Right atrium auricular region (tissue), 2 donors: ENCODE data around the gene FIGNL2. TPM values are rescaled to one million over a fixed set of nuclear protein-coding genes. Genes with fewer than 3 reads are reported as not detected.

Source experiments
- DNase-seq: peaks from one replicate; pipeline ENCODE4 v3.0.0-alpha.2; 2019; ENCODE audit warnings: low spot score
- H3K27ac ChIP-seq, 2 donors: fragments of 200-600 bp; sonication (generic); 1 replicate in 1 of 2; 2 replicates in 1 of 2; pipeline ENCODE4 v1.5.1; 2016 to 2019
- H3K27me3 ChIP-seq, 2 donors: fragments of 200-600 bp; sonication (generic); one replicate each; pipeline versions ENCODE4 v1.5.1 to v1.6.0; 2017 to 2019
- H3K36me3 ChIP-seq: fragments of 200-600 bp; sonication (generic); one replicate; pipeline ENCODE4 v1.5.1; 2016
- H3K4me1 ChIP-seq, 2 donors: fragments of 200-600 bp; sonication (generic); one replicate each; pipeline versions ENCODE4 v1.5.1 to v1.6.0; 2017 to 2019
- H3K4me3 ChIP-seq, 2 donors: fragments of 200-600 bp; sonication (generic); 1 replicate in 1 of 2; 2 replicates in 1 of 2; pipeline ENCODE4 v1.5.1; 2017 to 2019; ENCODE audit warnings: mild to moderate bottlenecking in 1 of 2, moderate library complexity in 1 of 2
- H3K9me3 ChIP-seq, 2 donors: fragments of 200-600 bp; sonication (generic); one replicate each; pipeline ENCODE4 v1.5.1; 2019
- total RNA-seq, 2 donors: library from RNA; depleted of rRNA; stranded (reverse); fragments of >200 nt; gene quantifications; one replicate each; pipeline ENCODE4 v1.1.0, GENCODE V29; 2016
- TF ChIP-seq, protein P1 (sequence below), 2 donors: fragments of 200-600 bp; sonication (generic); IDR thresholded peaks; one replicate each; pipeline ENCODE4 v1.5.1; 2019; ENCODE audit warnings: antibody characterized with exemption in 2 of 2

FIGNL2 gene
- total RNA-seq, 2 donors from 2014 or later, result 0.19 to 0.24 TPM

DNA sequence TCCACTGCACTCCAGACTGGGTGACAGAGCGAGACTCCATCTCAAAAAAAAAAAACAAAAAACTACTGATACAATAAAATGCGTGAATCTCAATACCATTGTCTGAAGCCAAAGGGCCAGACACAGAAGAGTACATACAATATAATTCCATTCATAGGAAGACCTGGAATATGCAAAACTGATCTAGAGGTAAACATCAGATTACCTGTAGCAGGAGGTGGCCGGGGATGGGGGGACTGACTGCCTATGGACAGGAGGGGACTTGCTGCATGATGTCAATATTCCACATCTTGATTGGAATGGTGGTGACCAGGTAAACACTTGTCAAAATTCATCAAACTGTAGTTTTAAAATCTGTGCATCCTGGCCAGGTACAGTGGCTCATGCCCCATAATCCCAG lies 12.5 kb upstream of the FIGNL2 start:
- peaks cover 0 to 2% of the 10 kb centered on the region in 2 donors for H3K27me3 ChIP-seq
- peaks cover 0 to 19% of the 10 kb centered on the region in 2 donors for H3K4me1 ChIP-seq
- no peaks in the 10 kb centered on the region for H3K9me3 ChIP-seq
- no peaks in the 10 kb centered on the region for H3K36me3 ChIP-seq
- H3K27ac ChIP-seq, result no peak overlapping the region
- DNase-seq, result no peak
- TF ChIP-seq, protein P1, sequence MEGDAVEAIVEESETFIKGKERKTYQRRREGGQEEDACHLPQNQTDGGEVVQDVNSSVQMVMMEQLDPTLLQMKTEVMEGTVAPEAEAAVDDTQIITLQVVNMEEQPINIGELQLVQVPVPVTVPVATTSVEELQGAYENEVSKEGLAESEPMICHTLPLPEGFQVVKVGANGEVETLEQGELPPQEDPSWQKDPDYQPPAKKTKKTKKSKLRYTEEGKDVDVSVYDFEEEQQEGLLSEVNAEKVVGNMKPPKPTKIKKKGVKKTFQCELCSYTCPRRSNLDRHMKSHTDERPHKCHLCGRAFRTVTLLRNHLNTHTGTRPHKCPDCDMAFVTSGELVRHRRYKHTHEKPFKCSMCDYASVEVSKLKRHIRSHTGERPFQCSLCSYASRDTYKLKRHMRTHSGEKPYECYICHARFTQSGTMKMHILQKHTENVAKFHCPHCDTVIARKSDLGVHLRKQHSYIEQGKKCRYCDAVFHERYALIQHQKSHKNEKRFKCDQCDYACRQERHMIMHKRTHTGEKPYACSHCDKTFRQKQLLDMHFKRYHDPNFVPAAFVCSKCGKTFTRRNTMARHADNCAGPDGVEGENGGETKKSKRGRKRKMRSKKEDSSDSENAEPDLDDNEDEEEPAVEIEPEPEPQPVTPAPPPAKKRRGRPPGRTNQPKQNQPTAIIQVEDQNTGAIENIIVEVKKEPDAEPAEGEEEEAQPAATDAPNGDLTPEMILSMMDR (IDR thresholded peaks at IDR 0.05), result no peak
- no peak overlapping the region for H3K4me3 ChIP-seq

DNA sequence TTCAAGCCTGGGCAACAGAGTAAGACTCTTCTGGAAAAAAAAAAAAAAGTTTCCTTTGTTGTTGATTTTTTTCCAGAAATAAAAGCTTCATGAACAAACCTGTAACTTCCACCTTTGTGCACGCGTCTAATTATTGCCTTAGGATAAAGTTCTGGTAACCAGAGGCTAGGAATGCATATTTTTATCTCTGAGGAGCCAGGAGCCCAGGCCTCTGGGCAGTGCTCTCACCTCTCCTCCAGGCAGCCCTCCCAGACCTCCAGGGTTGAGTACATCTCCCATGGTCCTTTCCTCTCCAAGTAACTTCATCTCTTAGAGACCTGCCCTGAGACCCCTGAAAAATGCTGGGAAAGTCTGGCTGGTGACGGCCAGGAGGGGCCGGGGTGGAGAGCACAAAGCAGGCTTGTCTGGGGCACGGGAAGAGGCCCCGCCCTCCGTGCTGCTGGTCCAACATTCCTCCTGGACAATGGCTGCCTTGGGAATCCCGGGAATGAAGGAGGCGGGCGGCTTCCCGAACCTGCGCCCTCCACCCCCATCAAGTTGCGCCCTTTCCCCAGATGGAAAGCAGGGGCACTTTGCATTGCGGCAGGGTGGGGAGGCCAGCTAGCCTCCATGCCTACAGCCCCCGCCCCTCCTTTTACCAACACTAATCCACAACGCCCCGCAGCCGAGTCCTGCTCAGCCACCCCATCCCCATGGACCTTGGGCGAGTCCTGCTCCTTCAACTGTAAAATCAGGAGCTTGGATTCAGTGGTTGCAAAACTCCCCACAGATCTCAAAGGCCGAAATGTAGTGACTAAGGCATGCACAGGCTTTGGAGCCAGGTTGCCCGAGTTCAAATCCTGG lies 7.3 kb upstream of the FIGNL2 start:
- no peaks in the 10 kb centered on the region for H3K9me3 ChIP-seq
- TF ChIP-seq, protein P1 (IDR thresholded peaks at IDR 0.05), result no peak
- H3K27ac ChIP-seq, result no peak overlapping the region
- no peaks in the 10 kb centered on the region for H3K36me3 ChIP-seq
- no peaks in the 10 kb centered on the region for H3K27me3 ChIP-seq
- peaks cover 0 to 21% of the 10 kb centered on the region in 2 donors for H3K4me1 ChIP-seq
- peak overlapping the region in 1 of 2 donors; percentile 37 for H3K4me3 ChIP-seq
- DNase-seq, result no peak

DNA sequence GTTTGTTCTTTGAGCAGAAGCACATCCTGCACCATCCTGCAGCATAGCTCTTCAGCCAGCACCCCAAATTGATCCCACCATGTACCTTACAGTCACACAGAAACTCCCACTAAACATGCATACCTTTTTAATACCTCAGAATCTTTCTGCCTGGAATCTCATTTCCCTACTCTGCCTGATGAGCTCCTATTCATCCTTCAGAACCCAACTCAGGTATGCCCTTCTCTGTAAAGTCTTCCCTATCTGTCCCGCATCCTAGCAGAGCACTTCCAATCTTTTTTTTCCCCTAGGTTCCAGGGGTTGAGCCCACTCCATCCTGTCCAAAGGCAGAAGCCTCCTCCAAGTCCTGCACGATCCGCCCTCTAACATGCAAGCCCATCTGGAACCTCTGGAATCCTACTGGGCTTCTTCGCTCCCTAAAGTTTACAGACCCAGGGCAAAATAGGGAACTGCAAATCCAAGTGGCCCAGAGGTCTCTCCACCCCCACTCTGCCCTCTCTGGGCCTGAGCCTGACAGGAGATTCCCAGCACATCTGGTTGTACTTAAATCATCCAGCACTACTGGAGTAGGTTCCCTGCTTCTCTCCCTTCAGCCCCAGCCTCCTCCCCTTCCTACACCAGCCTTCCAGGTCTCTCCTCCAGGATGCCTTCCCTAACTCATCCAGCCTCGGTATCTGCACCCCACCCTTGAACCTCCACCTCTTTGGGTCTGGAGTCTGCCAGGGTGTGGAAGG lies 4.1 kb upstream of the FIGNL2 start:
- TF ChIP-seq, protein P1 (IDR thresholded peaks at IDR 0.05), result no peak
- Histone ChIP-seq H3K36me3 (no peaks in the 10 kb centered on the region), H3K4me3 (no peak overlapping the region), H3K4me1 (peaks cover 0 to 38% of the 10 kb centered on the region in 2 donors), H3K27me3 (peaks cover 6 to 8% of the 10 kb centered on the region in 2 donors), H3K27ac (no peak overlapping the region), H3K9me3 (no peaks in the 10 kb centered on the region)
- DNase-seq, result no peak

DNA sequence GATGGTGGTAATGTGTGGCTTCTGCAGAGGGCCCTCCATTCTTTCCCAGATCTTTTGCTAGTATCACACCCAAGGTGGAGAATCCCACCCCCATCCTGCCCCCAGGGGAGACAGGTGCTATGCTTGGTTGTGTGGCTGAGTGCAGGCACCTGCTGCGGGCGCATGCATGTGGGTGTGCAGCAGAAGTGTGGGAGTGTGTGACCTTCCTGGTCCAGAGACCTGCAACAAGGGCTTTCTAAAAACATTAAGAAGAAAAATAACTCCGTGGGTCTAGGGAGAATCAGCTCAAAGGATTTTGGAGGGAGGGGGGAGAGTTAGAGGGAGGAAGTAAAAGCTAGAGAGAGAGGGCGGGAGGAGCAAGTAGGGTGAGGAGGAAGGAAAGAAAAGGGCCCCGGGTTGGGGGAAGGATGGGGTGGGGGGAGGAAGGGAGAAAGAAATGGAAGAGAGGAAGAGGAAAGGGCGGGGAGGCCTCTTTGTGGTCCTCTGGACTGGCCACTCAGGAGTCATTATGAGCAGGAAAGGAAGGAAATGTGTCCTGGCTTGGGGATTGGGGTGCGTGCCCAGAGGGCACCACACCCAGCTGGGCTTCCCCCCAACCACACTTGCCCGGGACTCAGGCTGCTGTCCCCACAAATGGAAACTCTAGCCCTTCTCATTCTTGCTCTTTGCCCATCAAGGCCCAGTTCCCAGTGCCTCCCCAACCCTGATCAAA lies 3.1 kb upstream of the FIGNL2 start:
- DNase-seq, result no peak
- peaks cover 9 to 13% of the 10 kb centered on the region in 2 donors for H3K27me3 ChIP-seq
- peaks cover 0 to 48% of the 10 kb centered on the region in 2 donors for H3K4me1 ChIP-seq

DNA sequence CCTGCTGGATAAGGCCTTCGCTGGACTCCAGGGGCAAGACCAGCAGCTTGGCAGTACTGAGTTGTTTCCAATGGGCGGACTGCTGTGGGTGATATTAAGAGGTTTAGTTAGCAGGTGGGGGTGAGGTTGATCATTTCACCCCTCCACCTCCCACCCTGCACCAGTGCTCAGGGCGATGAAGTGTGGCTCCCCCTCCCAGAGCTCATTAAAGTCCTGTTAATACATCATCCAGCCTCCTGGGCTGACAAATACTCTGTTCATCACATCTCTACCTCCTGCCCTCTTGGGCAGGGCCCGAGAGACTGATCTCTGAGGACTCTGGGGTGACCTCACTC lies 2.4 kb upstream of the FIGNL2 start:
- TF ChIP-seq, protein P1 (IDR thresholded peaks at IDR 0.05), result no peak
- Histone ChIP-seq H3K27me3 (peaks cover 9 to 13% of the 10 kb centered on the region in 2 donors), H3K9me3 (no peaks in the 10 kb centered on the region), H3K36me3 (no peaks in the 10 kb centered on the region), H3K4me3 (no peak overlapping the region), H3K4me1 (peaks cover 0 to 46% of the 10 kb centered on the region in 2 donors), H3K27ac (no peak overlapping the region)
- no peak for DNase-seq

More for the DNA sequence above, 3.1 kb upstream of the FIGNL2 start:
- Histone ChIP-seq H3K27ac (no peak overlapping the region), H3K4me3 (no peak overlapping the region), H3K9me3 (no peaks in the 10 kb centered on the region), H3K36me3 (no peaks in the 10 kb centered on the region)
- TF ChIP-seq, protein P1 (IDR thresholded peaks at IDR 0.05), result no peak
